ENCODE results near the gene RTBDN. TPM values are rescaled to one million over a fixed set of nuclear protein-coding genes. Genes with fewer than 3 reads are reported as not detected.

Gene RTBDN
- total and polyA plus RNA-seq, 2 of the 8 experiments (the other 6 are each of a cell fraction or from before 2014, with no cell fraction given): 4.0 to 4.8 TPM

GRCh38 chr19:12797141-12797587 is 37.2 kb downstream of the RTBDN start:
- no peak overlapping the region for H2BK15ac ChIP-seq (ENCODE audit: low read length)
- H3K4me2 ChIP-seq (ENCODE audit: insufficient read depth in 1 of 2, low read depth in 2 of 2, low read length in 2 of 2): no peak overlapping the region
- no peak overlapping the region for H2BK12ac ChIP-seq (ENCODE audit: low read depth, low read length)
- H2AK5ac ChIP-seq (ENCODE audit: low read depth, low read length): no peak overlapping the region
- POLR2A ChIA-PET (ENCODE audit: partially characterized antibody): interaction anchor here (0.6 to 15.2 kb wide), 6 partner anchors 21 to 1199 kb away, joined by 3 to 317 read pairs (median 3); partner anchors contain the start of gene HOOK2
- H3K14ac ChIP-seq (ENCODE audit: insufficient read length): no peak overlapping the region
- H3K9me3 ChIP-seq (ENCODE audit: insufficient read depth in 2 of 2, low read depth in 1 of 2, low read length in 1 of 2): no peaks in the 10 kb centered on the region
- H3K4me3 ChIP-seq (ENCODE audit: extremely low read depth in 1 of 4, insufficient read depth in 2 of 4, low read depth in 3 of 4, low read length in 4 of 4): no peak overlapping the region
- no peak for FAIRE-seq
- H2AFZ ChIP-seq (ENCODE audit: low read length): no peak overlapping the region
- H4K91ac ChIP-seq (replicated peaks; ENCODE audit: insufficient read length, low read length): no peak overlapping the region
- no peak overlapping the region for H3K18ac ChIP-seq (ENCODE audit: extremely low read depth, low read length)
- H2BK5ac ChIP-seq (ENCODE audit: low read depth, low read length): no peak overlapping the region
- H2BK20ac ChIP-seq (ENCODE audit: low read length): no peak overlapping the region
- no peak overlapping the region for H4K8ac ChIP-seq (ENCODE audit: extremely low read depth, insufficient read depth, low read length)
- DNase-seq (ENCODE audit: low read depth in 1 of 2, low spot score in 2 of 2): no peak
- H3K9ac ChIP-seq (replicated peaks in 1 of 4; ENCODE audit: extremely low read depth in 1 of 4, low read depth in 3 of 4, low read length in 3 of 4): no peak overlapping the region
- H3K23ac ChIP-seq (ENCODE audit: insufficient read length): no peak overlapping the region
- CTCF ChIA-PET (ENCODE audit: partially characterized antibody): interaction anchor here (0.9 to 17.9 kb wide), 13 partner anchors 10 to 125 kb away, joined by 3 to 288 read pairs (median 7); no protein-coding TSS in a partner anchor
- H3K23me2 ChIP-seq (ENCODE audit: low read depth, low read length): peaks cover 24% of the 10 kb centered on the region
- H4K20me1 ChIP-seq (replicated peaks in 1 of 2; ENCODE audit: control insufficient read depth in 1 of 2, insufficient read depth in 2 of 2, low read length in 2 of 2): peaks cover 0 to 6% of the 10 kb centered on the region in 2 experiments
- no peak overlapping the region for H4K5ac ChIP-seq (ENCODE audit: insufficient read length, low read depth, low read length)
- H3K4ac ChIP-seq (replicated peaks; ENCODE audit: insufficient read length, low read depth, low read length): no peak overlapping the region
- H3K27ac ChIP-seq (ENCODE audit: low read depth, low read length): no peak overlapping the region
- WGBS, 2 experiments (ENCODE audit: extremely low coverage in 1 of 2, insufficient coverage in 1 of 2, insufficient read length in 1 of 2, insufficient replicate concordance in 2 of 2, low coverage in 1 of 2, low lambda C conversion rate in 2 of 2, missing lambda C conversion rate in 1 of 2): 93% methylated on average over 6 of the region's 6 CpGs; no CpG with 5 or more reads in 1 of the 2 experiments
- peaks cover 0 to 12% of the 10 kb centered on the region in 2 experiments; a peak in 2 of 4 replicates for H3K79me2 ChIP-seq (ENCODE audit: control insufficient read depth in 1 of 2, insufficient read depth in 2 of 2, low read length in 2 of 2)
- H3K27me3 ChIP-seq (replicated peaks in 1 of 4; ENCODE audit: control insufficient read depth in 3 of 4, extremely low read depth in 1 of 4, insufficient read depth in 3 of 4, low read length in 3 of 4): peaks cover 0 to 5% (median 4%) of the 10 kb centered on the region in 4 experiments; a peak in 3 of 7 replicates
- no peak overlapping the region for H3K56ac ChIP-seq (replicated peaks; ENCODE audit: insufficient read length, low read depth, low read length)
- no peak overlapping the region for H2BK120ac ChIP-seq (replicated peaks; ENCODE audit: low read depth, low read length)
- H3K36me3 ChIP-seq (ENCODE audit: control insufficient read depth in 2 of 4, insufficient read depth in 4 of 4, low read length in 3 of 4): peaks cover 8 to 19% (median 14%) of the 10 kb centered on the region in 4 experiments; a peak in 7 of 8 replicates
- peaks cover 5 to 21% (median 13%) of the 10 kb centered on the region in 4 experiments for H3K4me1 ChIP-seq (replicated peaks in 1 of 4; ENCODE audit: control insufficient read depth in 3 of 4, insufficient read depth in 4 of 4, low read length in 3 of 4)
- peaks cover 7% of the 10 kb centered on the region for H3K79me1 ChIP-seq (ENCODE audit: low read depth, low read length)
- TF ChIP-seq EP300 (IDR thresholded peaks at IDR 0.05; ENCODE audit: borderline replicate concordance in 1 of 2, low read depth in 2 of 2, low read length in 2 of 2) (no peak), SP4 (IDR thresholded peaks at IDR 0.05; ENCODE audit: low read length) (no peak), EGR1 (IDR thresholded peaks at IDR 0.05; ENCODE audit: borderline replicate concordance, low read depth, low read length) (no peak)

Data from H1 (cell line).